WTC11 (cell line): ENCODE measurements around the gene SCAF8. TPM values are rescaled to one million over a fixed set of nuclear protein-coding genes. Genes with fewer than 3 reads are reported as not detected.
A peak's percentile ranks its signal among the peaks of the same experiment; 100 is the strongest.

Source experiments
- ATAC-seq: fragments of 200-7000 bp; cut with Tn5 transposase; 2 replicates; pipeline ENCODE4 v1.10.0; 2021; ENCODE audit warnings: mild to moderate bottlenecking, moderate library complexity
- CTCF ChIA-PET: fragments of 300-600 bp; sonication (Branson Sonifier 250); formaldehyde crosslinking; loops from one replicate; lab custom pipeline; 2021; ENCODE audit warnings: antibody characterized with exemption; lab: Charles Lee
- POLR2A ChIA-PET: fragments of 350-600 bp; sonication (Branson Sonifier 250); formaldehyde crosslinking; loops from one replicate; lab custom pipeline; 2021; ENCODE audit warnings: antibody characterized with exemption; lab: Charles Lee
- DNase-seq: peaks from one replicate; pipeline ENCODE4 v3.0.0; 2021; ENCODE audit warnings: low spot score
- H3K27ac Mint-ChIP-seq: 2 replicates; pipeline ENCODE4 v1.8.0; 2021; ENCODE audit warnings: mixed read lengths
- H3K27me3 Mint-ChIP-seq: 2 replicates; pipeline ENCODE4 v1.8.0; 2021; ENCODE audit warnings: low read depth, mild to moderate bottlenecking, moderate library complexity, mixed read lengths
- H3K36me3 Mint-ChIP-seq: 2 replicates; pipeline ENCODE4 v1.8.0; 2021; ENCODE audit warnings: mixed read lengths
- H3K4me1 Mint-ChIP-seq: 2 replicates; pipeline ENCODE4 v1.8.0; 2022; ENCODE audit warnings: mixed read lengths
- H3K4me3 Mint-ChIP-seq: 2 replicates; pipeline ENCODE4 v1.8.0; 2021; ENCODE audit warnings: mild to moderate bottlenecking, moderate library complexity, mixed read lengths
- H3K9me3 Mint-ChIP-seq: 2 replicates; pipeline ENCODE4 v1.8.0; 2021; ENCODE audit warnings: mixed read lengths
- AFF4 ChIP-seq: sonication (generic); formaldehyde crosslinking; IDR thresholded peaks from 2 replicates; pipeline ENCODE4 v1.8.1; 2023; ENCODE audit warnings: mild to moderate bottlenecking, missing genetic modification reagents, borderline replicate concordance
- ATF1 ChIP-seq: sonication (generic); formaldehyde crosslinking; IDR thresholded peaks from 2 replicates; pipeline ENCODE4 v1.8.1; 2023; ENCODE audit warnings: mild to moderate bottlenecking, moderate library complexity, missing genetic modification reagents
- CREM ChIP-seq: sonication (generic); formaldehyde crosslinking; IDR thresholded peaks from 2 replicates; pipeline ENCODE4 v1.8.1; 2022; ENCODE audit warnings: mild to moderate bottlenecking, missing genetic modification reagents, moderate library complexity
- CTCF ChIP-seq: fragments of 200-600 bp; IDR thresholded peaks from 2 replicates; pipeline ENCODE4 v1.8.0; 2022; ENCODE audit warnings: antibody characterized with exemption
- E2F5 ChIP-seq: sonication (generic); formaldehyde crosslinking; IDR thresholded peaks from 2 replicates; pipeline ENCODE4 v1.8.1; 2022; ENCODE audit warnings: mild to moderate bottlenecking, moderate library complexity, missing genetic modification reagents
- ELF4 ChIP-seq: sonication (generic); formaldehyde crosslinking; IDR thresholded peaks from 2 replicates; pipeline ENCODE4 v1.8.1; 2022; ENCODE audit warnings: low read depth, mild to moderate bottlenecking, moderate library complexity, missing genetic modification reagents
- HMGA2 ChIP-seq: fragments of 250-450 bp; sonication (Bioruptor Pico); IDR thresholded peaks from 2 replicates; pipeline ENCODE4 v1.4.0; 2021; ENCODE audit warnings: mild to moderate bottlenecking, moderate library complexity
- IRF2 ChIP-seq: sonication (generic); formaldehyde crosslinking; IDR thresholded peaks from 2 replicates; pipeline ENCODE4 v1.8.0; 2022; ENCODE audit warnings: low read depth, missing genetic modification reagents, borderline replicate concordance
- NR1H2 ChIP-seq: sonication (generic); formaldehyde crosslinking; IDR thresholded peaks from 2 replicates; pipeline ENCODE4 v1.9.0; 2021; ENCODE audit warnings: mild to moderate bottlenecking, moderate library complexity, missing genetic modification reagents
- TEAD1 ChIP-seq: sonication (generic); formaldehyde crosslinking; IDR thresholded peaks from 2 replicates; pipeline ENCODE4 v1.8.0; 2022; ENCODE audit warnings: mild to moderate bottlenecking, missing genetic modification reagents
- ZNF121 ChIP-seq: sonication (generic); formaldehyde crosslinking; IDR thresholded peaks from 2 replicates; pipeline ENCODE4 v1.8.0; 2023; ENCODE audit warnings: missing genetic modification reagents
- ZNF138 ChIP-seq: sonication (generic); formaldehyde crosslinking; conservative IDR thresholded peaks from 2 replicates; pipeline ENCODE4 v1.8.1; 2022; ENCODE audit warnings: mild to moderate bottlenecking, moderate library complexity, missing genetic modification reagents
- ZNF232 ChIP-seq: sonication (generic); formaldehyde crosslinking; IDR thresholded peaks from 2 replicates; pipeline ENCODE4 v1.8.0; 2022; ENCODE audit warnings: mild to moderate bottlenecking, missing genetic modification reagents
- total RNA-seq: library from RNA; stranded (reverse); gene quantifications from 3 replicates; pipeline ENCODE4 v1.2.3, GENCODE V29; 2021
- TF ChIP-seq, protein P1 (sequence below): fragments of 250-450 bp; sonication (Bioruptor Pico); IDR thresholded peaks from 2 replicates; pipeline ENCODE4 v2.1.2; 2022; ENCODE audit warnings: mild to moderate bottlenecking, moderate library complexity
- TF ChIP-seq, protein P2 (sequence below): fragments of 250-450 bp; sonication (Bioruptor Pico); IDR thresholded peaks from 2 replicates; pipeline ENCODE4 v1.9.0; 2021; ENCODE audit warnings: mild to moderate bottlenecking, borderline replicate concordance

The SCAF8 gene
- total RNA-seq, 1 experiment from 2014 or later = 40.7 TPM

DNA sequence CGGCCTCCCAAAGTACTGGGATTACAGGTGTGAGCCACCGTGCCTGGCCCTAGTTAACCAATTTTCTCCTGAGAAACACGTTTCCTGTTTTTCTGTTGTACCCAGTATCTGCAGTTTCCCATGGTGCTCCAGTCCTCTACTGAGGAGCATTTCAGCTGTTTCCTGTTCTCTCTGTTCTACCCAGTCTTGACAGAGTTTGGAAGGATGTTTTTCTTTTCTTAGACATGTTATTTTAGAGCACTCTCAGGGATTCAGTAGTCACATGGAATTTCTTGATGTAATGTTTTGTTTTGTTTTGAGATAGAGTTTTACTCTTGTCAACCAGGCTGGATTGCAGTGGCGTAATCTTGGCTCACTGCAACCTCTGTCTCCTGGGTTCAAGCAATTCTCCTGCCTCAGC is 132.1 kb downstream of the SCAF8 start (continued):
- TF ChIP-seq, protein P1, sequence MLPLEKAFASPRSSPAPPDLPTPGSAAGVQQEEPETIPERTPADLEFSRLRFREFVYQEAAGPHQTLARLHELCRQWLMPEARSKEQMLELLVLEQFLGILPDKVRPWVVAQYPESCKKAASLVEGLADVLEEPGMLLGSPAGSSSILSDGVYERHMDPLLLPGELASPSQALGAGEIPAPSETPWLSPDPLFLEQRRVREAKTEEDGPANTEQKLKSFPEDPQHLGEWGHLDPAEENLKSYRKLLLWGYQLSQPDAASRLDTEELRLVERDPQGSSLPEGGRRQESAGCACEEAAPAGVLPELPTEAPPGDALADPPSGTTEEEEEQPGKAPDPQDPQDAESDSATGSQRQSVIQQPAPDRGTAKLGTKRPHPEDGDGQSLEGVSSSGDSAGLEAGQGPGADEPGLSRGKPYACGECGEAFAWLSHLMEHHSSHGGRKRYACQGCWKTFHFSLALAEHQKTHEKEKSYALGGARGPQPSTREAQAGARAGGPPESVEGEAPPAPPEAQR = no peak
- no peak for TF ChIP-seq CREM (CRISPR knock-in tag)
- TF ChIP-seq HMGA2 = no peak
- TF ChIP-seq, protein P2, sequence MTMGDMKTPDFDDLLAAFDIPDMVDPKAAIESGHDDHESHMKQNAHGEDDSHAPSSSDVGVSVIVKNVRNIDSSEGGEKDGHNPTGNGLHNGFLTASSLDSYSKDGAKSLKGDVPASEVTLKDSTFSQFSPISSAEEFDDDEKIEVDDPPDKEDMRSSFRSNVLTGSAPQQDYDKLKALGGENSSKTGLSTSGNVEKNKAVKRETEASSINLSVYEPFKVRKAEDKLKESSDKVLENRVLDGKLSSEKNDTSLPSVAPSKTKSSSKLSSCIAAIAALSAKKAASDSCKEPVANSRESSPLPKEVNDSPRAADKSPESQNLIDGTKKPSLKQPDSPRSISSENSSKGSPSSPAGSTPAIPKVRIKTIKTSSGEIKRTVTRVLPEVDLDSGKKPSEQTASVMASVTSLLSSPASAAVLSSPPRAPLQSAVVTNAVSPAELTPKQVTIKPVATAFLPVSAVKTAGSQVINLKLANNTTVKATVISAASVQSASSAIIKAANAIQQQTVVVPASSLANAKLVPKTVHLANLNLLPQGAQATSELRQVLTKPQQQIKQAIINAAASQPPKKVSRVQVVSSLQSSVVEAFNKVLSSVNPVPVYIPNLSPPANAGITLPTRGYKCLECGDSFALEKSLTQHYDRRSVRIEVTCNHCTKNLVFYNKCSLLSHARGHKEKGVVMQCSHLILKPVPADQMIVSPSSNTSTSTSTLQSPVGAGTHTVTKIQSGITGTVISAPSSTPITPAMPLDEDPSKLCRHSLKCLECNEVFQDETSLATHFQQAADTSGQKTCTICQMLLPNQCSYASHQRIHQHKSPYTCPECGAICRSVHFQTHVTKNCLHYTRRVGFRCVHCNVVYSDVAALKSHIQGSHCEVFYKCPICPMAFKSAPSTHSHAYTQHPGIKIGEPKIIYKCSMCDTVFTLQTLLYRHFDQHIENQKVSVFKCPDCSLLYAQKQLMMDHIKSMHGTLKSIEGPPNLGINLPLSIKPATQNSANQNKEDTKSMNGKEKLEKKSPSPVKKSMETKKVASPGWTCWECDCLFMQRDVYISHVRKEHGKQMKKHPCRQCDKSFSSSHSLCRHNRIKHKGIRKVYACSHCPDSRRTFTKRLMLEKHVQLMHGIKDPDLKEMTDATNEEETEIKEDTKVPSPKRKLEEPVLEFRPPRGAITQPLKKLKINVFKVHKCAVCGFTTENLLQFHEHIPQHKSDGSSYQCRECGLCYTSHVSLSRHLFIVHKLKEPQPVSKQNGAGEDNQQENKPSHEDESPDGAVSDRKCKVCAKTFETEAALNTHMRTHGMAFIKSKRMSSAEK (CRISPR knock-in tag) = no peak
- no peak for TF ChIP-seq E2F5 (CRISPR knock-in tag)
- no peak for TF ChIP-seq TEAD1
- no peak for TF ChIP-seq ZNF138 (CRISPR knock-in tag)

DNA sequence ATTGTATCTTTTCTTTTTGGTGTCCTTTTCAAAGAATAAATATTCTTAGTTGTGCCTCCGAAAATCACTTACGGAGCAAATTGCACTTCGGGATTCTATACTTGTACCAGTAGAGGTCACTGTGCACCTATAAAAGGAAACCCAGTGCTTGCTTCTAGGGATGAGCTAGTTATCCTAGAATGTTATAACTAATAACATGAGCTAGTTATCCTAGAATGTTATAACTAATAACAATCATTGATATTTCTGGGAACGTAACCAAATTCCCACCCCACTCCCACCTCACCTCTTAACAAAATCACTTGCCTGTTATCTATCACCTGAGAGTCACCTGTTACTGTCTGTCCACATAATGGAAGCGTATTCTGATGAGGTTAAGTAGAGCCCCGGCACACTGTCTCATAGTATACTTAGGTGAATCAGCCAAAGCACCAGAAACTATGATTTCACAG is 135.0 kb downstream of the SCAF8 start:
- H3K4me1 Mint-ChIP-seq = peaks cover 18% of the 10 kb centered on the region
- no peak overlapping the region for H3K27ac Mint-ChIP-seq
- no peaks in the 10 kb centered on the region for H3K9me3 Mint-ChIP-seq
- TF ChIP-seq CTCF (peak; percentile 63), NR1H2 (CRISPR knock-in tag) (no peak)
- H3K27me3 Mint-ChIP-seq = no peaks in the 10 kb centered on the region
- no peak for ATAC-seq
- ChIA-PET CTCF (interaction anchor here (0.5 to 1.5 kb wide), 71 partner anchors 9 to 648 kb away, joined by 3 to 14 read pairs (median 4); partner anchors contain the start of gene CLDN20), POLR2A (interaction anchor here (0.6 kb wide), 2 partner anchors 65 to 380 kb away, joined by 3 read pairs; no protein-coding TSS in a partner anchor)
- no peak for DNase-seq
- peaks cover 3% of the 10 kb centered on the region for H3K36me3 Mint-ChIP-seq
- H3K4me3 Mint-ChIP-seq = no peak overlapping the region

GRCh38 chr6:154872542-154873114 is 139.4 kb downstream of the SCAF8 start:
- H3K27ac Mint-ChIP-seq = no peak overlapping the region
- POLR2A ChIA-PET = interaction anchor here (0.5 kb wide), 1 partner anchor 157 kb away, joined by 3 read pairs; no protein-coding TSS in a partner anchor
- no peaks in the 10 kb centered on the region for H3K36me3 Mint-ChIP-seq
- no peak for TF ChIP-seq IRF2 (CRISPR knock-in tag)
- H3K9me3 Mint-ChIP-seq = no peaks in the 10 kb centered on the region
- CTCF ChIA-PET = interaction anchor here (0.5 to 1.8 kb wide), 8 partner anchors 24 to 376 kb away, joined by 3 to 6 read pairs (median 4); no protein-coding TSS in a partner anchor
- ATAC-seq (peak; percentile 92), DNase-seq (peak; percentile 25)
- no peaks in the 10 kb centered on the region for H3K27me3 Mint-ChIP-seq
- H3K4me3 Mint-ChIP-seq = no peak overlapping the region
- peaks cover 41% of the 10 kb centered on the region for H3K4me1 Mint-ChIP-seq

- Mint-ChIP-seq H3K27me3 (no peaks in the 10 kb centered on the region), H3K9me3 (no peaks in the 10 kb centered on the region), H3K4me3 (no peak overlapping the region), H3K36me3 (no peaks in the 10 kb centered on the region), H3K4me1 (peaks cover 50% of the 10 kb centered on the region), H3K27ac (no peak overlapping the region)
- CTCF ChIA-PET = interaction anchor here (1.4 to 1.8 kb wide), 2 partner anchors 198 to 304 kb away, joined by 5 to 6 read pairs; no protein-coding TSS in a partner anchor
- DNase-seq (no peak), ATAC-seq (no peak)
- POLR2A ChIA-PET = no interaction called here
- TF ChIP-seq AFF4 (CRISPR knock-in tag) (no peak), ZNF121 (CRISPR knock-in tag) (no peak), ATF1 (CRISPR knock-in tag) (no peak), ELF4 (CRISPR knock-in tag) (no peak), ZNF232 (CRISPR knock-in tag) (no peak), E2F5 (CRISPR knock-in tag) (no peak)
Observed at GRCh38 chr6:154873546-154873945, 140.3 kb downstream of the SCAF8 start.
